ENCODE data around the gene MAGED1.

DNA sequence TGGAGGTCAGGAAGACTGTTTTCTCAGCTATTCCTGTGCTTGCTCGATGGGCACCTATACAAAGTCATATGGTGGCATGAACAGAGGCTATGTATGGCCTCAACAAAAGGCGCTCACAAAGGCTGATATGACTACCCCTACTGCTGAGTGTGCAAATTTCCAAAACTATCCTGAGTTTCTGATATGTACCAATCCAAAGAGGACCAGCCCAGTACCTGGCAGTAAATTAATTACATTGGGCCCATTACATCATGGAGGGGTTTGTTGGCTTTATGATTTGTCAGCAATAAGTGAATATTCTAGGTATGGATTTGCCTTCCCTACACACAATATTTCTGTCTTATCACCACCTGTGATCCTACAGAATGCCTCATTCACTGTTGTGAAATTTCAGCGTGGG, 12.3 kb downstream of the MAGED1 start:
- TF ChIP-seq, protein P1, sequence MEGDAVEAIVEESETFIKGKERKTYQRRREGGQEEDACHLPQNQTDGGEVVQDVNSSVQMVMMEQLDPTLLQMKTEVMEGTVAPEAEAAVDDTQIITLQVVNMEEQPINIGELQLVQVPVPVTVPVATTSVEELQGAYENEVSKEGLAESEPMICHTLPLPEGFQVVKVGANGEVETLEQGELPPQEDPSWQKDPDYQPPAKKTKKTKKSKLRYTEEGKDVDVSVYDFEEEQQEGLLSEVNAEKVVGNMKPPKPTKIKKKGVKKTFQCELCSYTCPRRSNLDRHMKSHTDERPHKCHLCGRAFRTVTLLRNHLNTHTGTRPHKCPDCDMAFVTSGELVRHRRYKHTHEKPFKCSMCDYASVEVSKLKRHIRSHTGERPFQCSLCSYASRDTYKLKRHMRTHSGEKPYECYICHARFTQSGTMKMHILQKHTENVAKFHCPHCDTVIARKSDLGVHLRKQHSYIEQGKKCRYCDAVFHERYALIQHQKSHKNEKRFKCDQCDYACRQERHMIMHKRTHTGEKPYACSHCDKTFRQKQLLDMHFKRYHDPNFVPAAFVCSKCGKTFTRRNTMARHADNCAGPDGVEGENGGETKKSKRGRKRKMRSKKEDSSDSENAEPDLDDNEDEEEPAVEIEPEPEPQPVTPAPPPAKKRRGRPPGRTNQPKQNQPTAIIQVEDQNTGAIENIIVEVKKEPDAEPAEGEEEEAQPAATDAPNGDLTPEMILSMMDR (IDR thresholded peaks at IDR 0.05), result no peak
- TF ChIP-seq POLR2A (IDR thresholded peaks at IDR 0.05), result no peak
